Lower leg skin (tissue), 3 donors: ENCODE measurements around the gene PLPP4.

ENCODE experiments used
- POLR2A ChIP-seq, 2 donors: fragments of 450-650 bp; IDR thresholded peaks; one replicate each; pipeline ENCODE4 v1.6.1; 2016 to 2017; ENCODE audit warnings: antibody characterized with exemption in 2 of 2, mild to moderate bottlenecking in 1 of 2, moderate library complexity in 1 of 2
- TF ChIP-seq, protein P1 (sequence below), 3 donors: fragments of 450-650 bp; IDR thresholded peaks; one replicate each; pipeline ENCODE4 v1.5.1; 2016; ENCODE audit warnings: antibody characterized with exemption in 3 of 3, mild to moderate bottlenecking in 3 of 3, moderate library complexity in 2 of 3

DNA sequence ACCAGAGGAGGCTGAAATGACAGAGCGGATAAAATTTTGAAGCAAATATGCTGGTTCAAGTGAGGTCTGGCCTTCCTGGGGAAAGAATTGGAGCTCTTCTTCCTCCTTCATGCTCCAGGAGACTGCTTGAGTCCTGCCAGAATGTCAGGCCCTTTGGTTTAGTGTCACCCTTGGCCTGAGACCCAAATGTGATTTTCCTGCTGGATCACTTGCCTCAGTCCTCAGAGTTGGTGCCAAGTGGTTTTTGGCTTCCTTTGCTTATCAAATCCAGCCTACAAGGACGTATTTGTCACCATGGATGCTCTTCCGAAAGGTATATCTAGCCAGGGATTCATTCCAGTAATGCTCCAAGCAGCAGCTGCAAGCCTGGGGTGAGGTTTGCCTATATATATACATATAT lies 118.4 kb downstream of the PLPP4 start:
- TF ChIP-seq, protein P1, sequence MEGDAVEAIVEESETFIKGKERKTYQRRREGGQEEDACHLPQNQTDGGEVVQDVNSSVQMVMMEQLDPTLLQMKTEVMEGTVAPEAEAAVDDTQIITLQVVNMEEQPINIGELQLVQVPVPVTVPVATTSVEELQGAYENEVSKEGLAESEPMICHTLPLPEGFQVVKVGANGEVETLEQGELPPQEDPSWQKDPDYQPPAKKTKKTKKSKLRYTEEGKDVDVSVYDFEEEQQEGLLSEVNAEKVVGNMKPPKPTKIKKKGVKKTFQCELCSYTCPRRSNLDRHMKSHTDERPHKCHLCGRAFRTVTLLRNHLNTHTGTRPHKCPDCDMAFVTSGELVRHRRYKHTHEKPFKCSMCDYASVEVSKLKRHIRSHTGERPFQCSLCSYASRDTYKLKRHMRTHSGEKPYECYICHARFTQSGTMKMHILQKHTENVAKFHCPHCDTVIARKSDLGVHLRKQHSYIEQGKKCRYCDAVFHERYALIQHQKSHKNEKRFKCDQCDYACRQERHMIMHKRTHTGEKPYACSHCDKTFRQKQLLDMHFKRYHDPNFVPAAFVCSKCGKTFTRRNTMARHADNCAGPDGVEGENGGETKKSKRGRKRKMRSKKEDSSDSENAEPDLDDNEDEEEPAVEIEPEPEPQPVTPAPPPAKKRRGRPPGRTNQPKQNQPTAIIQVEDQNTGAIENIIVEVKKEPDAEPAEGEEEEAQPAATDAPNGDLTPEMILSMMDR (IDR thresholded peaks at IDR 0.05): no peak
- no peak for TF ChIP-seq POLR2A (IDR thresholded peaks at IDR 0.05)
